ENCODE results near the gene EEFSEC.

DNA sequence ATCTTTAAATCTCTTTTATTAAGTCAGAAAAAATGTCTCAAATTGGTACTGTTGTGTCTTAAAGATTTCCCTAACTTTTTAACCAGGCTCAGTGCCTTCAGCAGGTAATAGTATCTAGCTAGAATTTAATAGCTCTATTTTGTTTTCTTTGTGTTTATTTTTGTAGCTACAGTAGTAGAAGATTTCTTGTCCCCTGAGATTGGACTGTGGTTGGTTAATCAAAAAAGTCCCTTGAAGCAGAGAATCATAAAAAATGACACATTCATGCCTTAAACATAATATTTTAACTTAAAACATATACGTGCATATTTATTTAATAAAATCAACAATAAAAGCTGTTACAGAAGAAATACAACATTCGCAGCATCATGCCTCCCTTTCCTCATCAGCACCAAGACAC lies 102.8 kb downstream of the EEFSEC start:
- TF ChIP-seq EP300 (IDR thresholded peaks at IDR 0.05), result no peak
- no peak for TF ChIP-seq POLR2A (IDR thresholded peaks at IDR 0.05; ENCODE audit: low read depth)
- TF ChIP-seq, protein P1, sequence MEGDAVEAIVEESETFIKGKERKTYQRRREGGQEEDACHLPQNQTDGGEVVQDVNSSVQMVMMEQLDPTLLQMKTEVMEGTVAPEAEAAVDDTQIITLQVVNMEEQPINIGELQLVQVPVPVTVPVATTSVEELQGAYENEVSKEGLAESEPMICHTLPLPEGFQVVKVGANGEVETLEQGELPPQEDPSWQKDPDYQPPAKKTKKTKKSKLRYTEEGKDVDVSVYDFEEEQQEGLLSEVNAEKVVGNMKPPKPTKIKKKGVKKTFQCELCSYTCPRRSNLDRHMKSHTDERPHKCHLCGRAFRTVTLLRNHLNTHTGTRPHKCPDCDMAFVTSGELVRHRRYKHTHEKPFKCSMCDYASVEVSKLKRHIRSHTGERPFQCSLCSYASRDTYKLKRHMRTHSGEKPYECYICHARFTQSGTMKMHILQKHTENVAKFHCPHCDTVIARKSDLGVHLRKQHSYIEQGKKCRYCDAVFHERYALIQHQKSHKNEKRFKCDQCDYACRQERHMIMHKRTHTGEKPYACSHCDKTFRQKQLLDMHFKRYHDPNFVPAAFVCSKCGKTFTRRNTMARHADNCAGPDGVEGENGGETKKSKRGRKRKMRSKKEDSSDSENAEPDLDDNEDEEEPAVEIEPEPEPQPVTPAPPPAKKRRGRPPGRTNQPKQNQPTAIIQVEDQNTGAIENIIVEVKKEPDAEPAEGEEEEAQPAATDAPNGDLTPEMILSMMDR (IDR thresholded peaks at IDR 0.05), result no peak
- no peak for TF ChIP-seq POLR2AphosphoS5 (IDR thresholded peaks at IDR 0.05)
